ENCODE measurements around the gene DPP6.

DNA sequence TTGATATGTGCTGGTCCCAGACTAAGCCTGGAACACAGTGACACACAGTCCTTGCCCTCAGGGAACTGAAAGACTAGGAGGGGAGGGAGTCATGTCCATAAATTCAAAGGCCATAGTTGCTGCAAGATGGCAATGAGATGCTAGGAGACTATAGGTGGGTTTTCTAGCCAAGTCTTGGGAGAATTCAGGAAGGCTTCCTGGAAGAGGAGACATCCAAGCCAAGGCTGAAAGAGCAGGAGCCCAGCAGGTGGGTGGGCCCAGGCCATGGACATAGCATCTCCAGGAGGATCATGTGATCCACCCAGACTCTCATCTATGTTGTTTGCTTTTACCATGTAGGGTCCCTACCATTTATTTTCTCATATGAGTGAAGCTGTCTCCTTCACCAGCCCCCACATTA lies 335.1 kb downstream of the DPP6 start:
- TF ChIP-seq EZH2 (IDR thresholded peaks at IDR 0.05) (no peak), POLR2AphosphoS5 (IDR thresholded peaks at IDR 0.05; ENCODE audit: borderline replicate concordance, low read depth, low read length) (no peak)
